Neural cell (in vitro differentiated cells): ENCODE data around the gene TOX2. TPM values are rescaled to one million over a fixed set of nuclear protein-coding genes. Genes with fewer than 3 reads are reported as not detected.

Experiments
- H2AFZ ChIP-seq: fragments of 200-600, 300-800 bp; sonication (generic), shearing (Covaris generic); 2 replicates; pipeline ENCODE4 v1.6.0; 2014; ENCODE audit warnings: low read depth, mild to moderate bottlenecking, antibody characterized with exemption, low read length, moderate library complexity
- H3F3A ChIP-seq: fragments of 200-600 bp; shearing (Covaris generic); 2 replicates; pipeline ENCODE4 v1.6.1; 2016; ENCODE audit warnings: mild to moderate bottlenecking, moderate library complexity, mixed read lengths, antibody characterized with exemption, low read length; ENCODE audit not compliant: insufficient read depth, poor library complexity, severe bottlenecking
- H3K27ac ChIP-seq: fragments of 200-600, 300-800 bp; sonication (generic), shearing (Covaris generic); 2 replicates; pipeline ENCODE4 v1.5.1; 2014; ENCODE audit warnings: mild to moderate bottlenecking, low read length, moderate library complexity
- H3K27me3 ChIP-seq: fragments of 300-800, 200-600 bp; sonication (generic), shearing (Covaris generic); 2 replicates; pipeline ENCODE4 v1.6.0; 2014; ENCODE audit warnings: mild to moderate bottlenecking, low read depth, low read length, moderate library complexity; ENCODE audit not compliant: insufficient read depth
- H3K36me3 ChIP-seq: fragments of 300-800, 200-600 bp; sonication (generic), shearing (Covaris generic); 2 replicates; pipeline ENCODE4 v1.5.1; 2014; ENCODE audit warnings: mild to moderate bottlenecking, antibody characterized with exemption, low read length, moderate library complexity; ENCODE audit not compliant: insufficient read depth
- H3K4me2 ChIP-seq: fragments of 300-800, 200-600 bp; sonication (generic), shearing (Covaris generic); 2 replicates; pipeline ENCODE4 v1.6.0; 2014; ENCODE audit warnings: mild to moderate bottlenecking, low read length
- H3K4me3 ChIP-seq: fragments of 300-800, 200-600 bp; sonication (generic), shearing (Covaris generic); 2 replicates; pipeline ENCODE4 v1.5.1; 2014; ENCODE audit warnings: mild to moderate bottlenecking, low read length, moderate library complexity
- H3K79me2 ChIP-seq: fragments of 200-600 bp; shearing (Covaris generic); replicated peaks from 2 replicates; pipeline ENCODE4 v1.6.0; 2014; ENCODE audit warnings: mild to moderate bottlenecking, low read length, moderate library complexity; ENCODE audit not compliant: insufficient read depth
- H3K9ac ChIP-seq: fragments of 300-800, 200-600 bp; sonication (generic), shearing (Covaris generic); 2 replicates; pipeline ENCODE4 v1.6.1; 2016; ENCODE audit warnings: mild to moderate bottlenecking, low read length, mixed read lengths
- H3K9me2 ChIP-seq: fragments of 200-600 bp; shearing (Covaris generic); 2 replicates; pipeline ENCODE4 v1.6.1; 2016; ENCODE audit warnings: mild to moderate bottlenecking, low read length, mixed read lengths; ENCODE audit not compliant: insufficient read depth
- H3K9me3 ChIP-seq: fragments of 200-600, 300-800 bp; sonication (generic), shearing (Covaris generic); 2 replicates; pipeline ENCODE4 v1.6.1; 2016; ENCODE audit warnings: mild to moderate bottlenecking, mixed run types, low read length, moderate library complexity, mixed read lengths
- H4K20me1 ChIP-seq: fragments of 200-600 bp; shearing (Covaris generic); 2 replicates; pipeline ENCODE4 v1.6.1; 2016; ENCODE audit warnings: mild to moderate bottlenecking, mixed run types; ENCODE audit not compliant: insufficient read depth
- CTCF ChIP-seq: fragments of 450-650 bp; IDR thresholded peaks from 2 replicates; pipeline ENCODE4 v1.5.1; 2014; ENCODE audit warnings: antibody characterized with exemption, mild to moderate bottlenecking, moderate library complexity; ENCODE audit not compliant: poor library complexity, severe bottlenecking
- EP300 ChIP-seq: fragments of 450-650 bp; conservative IDR thresholded peaks from 2 replicates; pipeline ENCODE4 v1.6.1; 2014; ENCODE audit warnings: antibody characterized with exemption, mild to moderate bottlenecking, moderate library complexity; ENCODE audit not compliant: poor library complexity, severe bottlenecking
- EZH2 ChIP-seq: fragments of 200-600, 300-800 bp; shearing (Covaris generic), sonication (generic); IDR thresholded peaks from 2 replicates; pipeline ENCODE4 v1.6.1; 2014; ENCODE audit warnings: antibody characterized with exemption, low read length, borderline replicate concordance, mild to moderate bottlenecking; ENCODE audit not compliant: insufficient read depth, poor library complexity, severe bottlenecking
- MXI1 ChIP-seq: fragments of 450-650 bp; conservative IDR thresholded peaks from 2 replicates; pipeline ENCODE4 v1.6.1; 2014; ENCODE audit warnings: antibody characterized with exemption, mild to moderate bottlenecking; ENCODE audit not compliant: poor library complexity, severe bottlenecking
- POLR2AphosphoS5 ChIP-seq: IDR thresholded peaks from 2 replicates; pipeline ENCODE4 v1.6.1; 2012
- RAD21 ChIP-seq: fragments of 450-650 bp; conservative IDR thresholded peaks from 2 replicates; pipeline ENCODE4 v1.6.1; 2014; ENCODE audit warnings: antibody characterized with exemption, mild to moderate bottlenecking, moderate library complexity
- REST ChIP-seq: IDR thresholded peaks from 2 replicates; pipeline ENCODE4 v1.6.1; 2012; ENCODE audit warnings: borderline replicate concordance
- SMC3 ChIP-seq: fragments of 450-650 bp; conservative IDR thresholded peaks from 2 replicates; pipeline ENCODE4 v1.6.1; 2014; ENCODE audit warnings: antibody characterized with exemption, mild to moderate bottlenecking, moderate library complexity; ENCODE audit not compliant: poor library complexity
- TAF1 ChIP-seq: IDR thresholded peaks from 2 replicates; pipeline ENCODE4 v1.6.1; 2012; ENCODE audit warnings: low read depth
- polyA plus RNA-seq: library from polyadenylated mRNA; depleted of rRNA; stranded (reverse); fragments of >200 nt; gene quantifications from 2 replicates; pipeline ENCODE4 v1.2.3, GENCODE V29; 2014

Gene TOX2
- polyA plus RNA-seq, 1 donor from 2014 or later = 0.89 TPM

- Histone ChIP-seq H3K9me2 (no peaks in the 10 kb centered on the region), H4K20me1 (no peaks in the 10 kb centered on the region), H3K9ac (peak overlapping the region; percentile 7), H3K79me2 (no peaks in the 10 kb centered on the region), H3K4me3 (no peak overlapping the region), H3K27me3 (no peaks in the 10 kb centered on the region), H3K27ac (peak overlapping the region; percentile 11), H3K9me3 (no peaks in the 10 kb centered on the region), H3K4me2 (no peak overlapping the region), H3F3A (no peaks in the 10 kb centered on the region), H2AFZ (no peak overlapping the region), H3K36me3 (no peaks in the 10 kb centered on the region)
- TF ChIP-seq TAF1 (no peak), CTCF (no peak), EZH2 (no peak), REST (peak; percentile 83), EP300 (no peak)
Measured at GRCh38 chr20:44038681-44039123, 124.0 kb downstream of the TOX2 start.

- Histone ChIP-seq H4K20me1 (no peaks in the 10 kb centered on the region), H3K79me2 (no peaks in the 10 kb centered on the region), H3F3A (no peaks in the 10 kb centered on the region), H3K4me3 (no peak overlapping the region), H3K9me2 (no peaks in the 10 kb centered on the region), H3K4me2 (no peak overlapping the region), H2AFZ (no peak overlapping the region), H3K9me3 (no peaks in the 10 kb centered on the region), H3K9ac (peak overlapping the region; percentile 7), H3K27ac (peak overlapping the region; percentile 11), H3K36me3 (no peaks in the 10 kb centered on the region), H3K27me3 (no peaks in the 10 kb centered on the region)
- no peak for TF ChIP-seq MXI1
- TF ChIP-seq EP300 = no peak
- TF ChIP-seq CTCF = no peak
- TF ChIP-seq POLR2AphosphoS5 = no peak
- TF ChIP-seq REST = no peak
- no peak for TF ChIP-seq EZH2
- TF ChIP-seq RAD21 = no peak
- TF ChIP-seq TAF1 = no peak
- no peak for TF ChIP-seq SMC3
Measured at GRCh38 chr20:44039147-44039546, 124.5 kb downstream of the TOX2 start.
